HAP-1 (cell line): ENCODE data around the gene SCN4A.

Source experiments
- DNase-seq, 2 experiments: peaks; one replicate each; pipeline ENCODE4 v3.0.0-alpha.2; 2016 to 2020; ENCODE audit warnings: low spot score in 2 of 2
- H3K27me3 ChIP-seq: fragments of 250-450 bp; sonication (Bioruptor Pico); 2 replicates; pipeline ENCODE4 v1.5.1; 2020; ENCODE audit warnings: low read depth, mild to moderate bottlenecking, moderate library complexity
- H3K36me3 ChIP-seq: fragments of 250-450 bp; sonication (Bioruptor Pico); replicated peaks from 2 replicates; pipeline ENCODE4 v1.5.1; 2020; ENCODE audit warnings: mild to moderate bottlenecking
- H3K4me1 ChIP-seq: fragments of 250-450 bp; sonication (Bioruptor Pico); 2 replicates; pipeline ENCODE4 v1.5.1; 2020; ENCODE audit warnings: mild to moderate bottlenecking
- H3K4me3 ChIP-seq: fragments of 250-450 bp; sonication (Bioruptor Pico); 2 replicates; pipeline ENCODE4 v1.5.1; 2020; ENCODE audit warnings: mild to moderate bottlenecking, moderate library complexity
- H3K9me3 ChIP-seq: fragments of 250-450 bp; sonication (Bioruptor Pico); 2 replicates; pipeline ENCODE4 v1.5.1; 2020; ENCODE audit warnings: mild to moderate bottlenecking, moderate library complexity
- in situ Hi-C: fragments of 300-500 bp; cut with MboI; formaldehyde crosslinking; loops from 3 replicates; pipeline ENCODE4 v1.14.3; 2020; ENCODE audit warnings: low sequenced_read_pairs, inconsistent platforms, mixed read lengths

Gene SCN4A

DNA sequence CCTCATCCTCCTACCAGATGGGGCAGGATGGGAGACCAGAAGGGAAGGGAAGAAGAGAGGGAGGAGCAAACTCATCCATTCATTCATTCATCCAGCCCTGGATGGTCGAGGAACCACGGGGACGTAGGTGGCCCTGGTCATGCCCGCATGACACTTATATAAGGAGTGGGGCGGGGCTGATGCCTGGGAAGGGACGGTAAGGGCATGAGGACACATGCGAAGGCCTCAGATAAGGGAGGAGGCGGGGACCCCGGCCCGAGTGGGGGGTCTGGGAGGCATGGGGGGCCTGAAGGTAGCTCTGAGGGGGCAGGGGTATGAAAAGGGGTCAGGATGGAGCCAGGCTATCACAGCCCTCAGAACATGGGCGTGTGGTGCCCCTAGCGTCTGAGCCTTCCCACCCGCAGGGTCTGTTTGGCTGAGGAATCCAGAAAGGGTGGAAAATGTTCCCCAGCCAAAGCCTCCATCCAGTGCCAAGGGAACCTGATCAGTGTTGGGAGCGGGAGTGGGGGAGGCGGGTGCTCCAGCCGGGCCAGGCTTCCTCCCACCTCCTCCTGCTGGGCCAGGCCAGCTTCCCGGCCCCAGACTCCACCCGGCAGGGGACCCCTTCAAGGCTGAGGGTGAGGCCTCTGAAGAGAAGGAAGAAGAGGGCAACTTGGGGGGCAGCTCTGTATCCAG is 23.0 kb downstream of the SCN4A start:
- H3K4me1 ChIP-seq = no peaks in the 10 kb centered on the region
- DNase-seq = no peak
- H3K36me3 ChIP-seq = no peaks in the 10 kb centered on the region
- no peak overlapping the region for H3K4me3 ChIP-seq
- in situ Hi-C loops = no loop called here
- H3K27me3 ChIP-seq = 0 out of 2 replicates have a peak, but pooled peaks cover 3% of the 10 kb centered on the region
- no peaks in the 10 kb centered on the region for H3K9me3 ChIP-seq

DNA sequence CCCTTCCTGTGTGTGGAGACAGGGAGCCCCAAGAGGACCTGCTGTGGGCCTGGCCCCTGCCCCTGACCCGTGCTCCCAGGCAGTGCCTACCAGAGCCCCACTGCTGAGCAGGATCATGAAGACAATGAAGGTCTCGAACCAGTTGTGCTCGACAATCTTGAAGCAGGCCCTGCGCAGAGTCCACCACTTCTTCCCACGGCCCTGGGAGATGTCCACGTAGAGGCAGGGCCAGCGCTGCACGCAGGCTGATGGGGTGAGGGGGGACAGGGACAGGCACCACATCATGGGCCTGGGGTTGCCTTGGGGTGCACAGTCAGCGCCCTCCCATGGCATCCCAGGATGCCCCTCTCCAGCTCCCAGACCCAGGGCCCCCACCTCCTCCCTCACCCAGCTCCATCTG is 24.2 kb downstream of the SCN4A start:
- H3K4me3 ChIP-seq = no peak overlapping the region
- H3K4me1 ChIP-seq = no peaks in the 10 kb centered on the region
- in situ Hi-C loops = no loop called here
- H3K9me3 ChIP-seq = no peaks in the 10 kb centered on the region
- H3K27me3 ChIP-seq = no peaks in the 10 kb centered on the region
- DNase-seq = no peak
- no peaks in the 10 kb centered on the region for H3K36me3 ChIP-seq

DNA sequence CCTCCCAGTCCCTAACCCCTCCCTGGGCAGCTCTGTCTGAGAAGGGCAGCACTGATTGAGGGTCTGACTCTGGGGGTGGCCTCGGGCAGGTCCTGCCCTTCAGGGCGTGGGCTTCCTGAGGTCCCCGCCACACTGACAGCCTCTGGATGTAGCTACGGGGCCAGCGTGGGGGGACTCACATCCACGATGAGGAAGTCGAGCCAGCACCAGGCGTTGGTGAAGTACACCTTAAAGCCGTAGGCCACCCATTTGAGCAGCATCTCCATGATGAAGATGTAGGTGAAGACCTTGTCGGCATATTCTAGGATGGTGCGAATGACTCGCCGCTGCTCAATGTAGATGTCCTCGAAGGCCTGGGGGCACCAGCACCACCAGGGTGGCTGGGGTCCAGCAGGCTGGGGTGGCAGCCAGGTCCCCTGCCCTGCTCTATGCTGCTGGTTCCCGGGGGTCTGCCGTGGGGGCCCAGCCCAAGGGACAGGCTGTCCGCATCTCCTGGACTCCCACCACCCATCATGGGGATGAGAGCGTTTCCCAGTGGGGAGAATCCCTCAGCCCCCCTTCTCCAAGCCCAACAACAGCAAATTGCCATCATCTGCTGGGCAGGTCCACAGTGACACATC is 24.9 kb downstream of the SCN4A start:
- Histone ChIP-seq H3K4me1 (no peaks in the 10 kb centered on the region), H3K27me3 (no peaks in the 10 kb centered on the region), H3K4me3 (no peak overlapping the region), H3K9me3 (no peaks in the 10 kb centered on the region), H3K36me3 (no peaks in the 10 kb centered on the region)
- DNase-seq = no peak
- in situ Hi-C loops = no loop called here

DNA sequence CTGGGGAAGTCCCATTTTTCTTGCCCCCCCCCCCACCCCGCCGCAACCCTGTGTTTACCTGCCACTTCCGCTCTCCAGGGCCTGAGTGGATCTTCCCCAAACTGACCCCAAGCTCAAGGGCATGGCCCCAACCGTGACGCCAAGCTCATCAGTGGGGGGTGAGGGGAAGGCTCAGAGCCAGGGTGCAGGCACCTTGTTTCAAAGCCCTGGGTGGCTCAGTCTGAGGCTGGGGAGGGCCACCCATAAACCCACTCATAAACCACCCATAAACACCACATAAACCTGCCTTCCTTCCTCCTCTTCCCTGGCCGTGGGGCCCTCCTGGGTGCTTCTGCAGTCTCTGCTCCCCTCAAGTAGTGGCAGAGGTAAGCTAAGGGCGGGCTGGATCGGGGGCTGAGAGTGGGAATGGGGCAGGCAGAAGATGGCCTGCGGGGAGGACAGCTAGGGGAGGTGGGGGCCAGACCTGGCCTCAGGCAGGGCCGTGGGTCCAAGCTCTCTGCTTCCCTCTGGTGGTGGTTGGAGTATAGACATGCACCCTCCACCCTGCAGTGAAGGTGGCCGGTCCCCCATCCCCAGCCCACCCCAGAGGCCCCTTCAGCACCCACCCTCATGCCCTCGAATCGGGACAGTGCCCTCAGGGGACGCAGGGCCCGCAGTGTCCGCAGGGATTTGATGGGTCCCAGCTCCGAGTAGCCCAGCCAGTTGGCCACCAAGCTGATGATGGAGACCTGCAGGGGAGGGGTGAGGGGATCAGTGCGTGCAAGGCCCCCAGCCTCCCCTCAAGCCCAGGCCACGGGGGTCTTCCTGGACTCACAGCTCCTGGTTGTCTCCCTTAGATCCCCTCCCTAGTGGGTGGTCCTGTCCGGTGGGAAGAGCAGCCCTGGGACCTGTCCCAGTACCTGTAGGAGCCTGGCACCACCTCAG is 26.0 kb downstream of the SCN4A start:
- no peaks in the 10 kb centered on the region for H3K36me3 ChIP-seq
- peak; percentile 36 to 79 for DNase-seq
- H3K9me3 ChIP-seq = no peaks in the 10 kb centered on the region
- in situ Hi-C loops = no loop called here
- no peak overlapping the region for H3K4me3 ChIP-seq
- no peaks in the 10 kb centered on the region for H3K27me3 ChIP-seq
- no peaks in the 10 kb centered on the region for H3K4me1 ChIP-seq

DNA sequence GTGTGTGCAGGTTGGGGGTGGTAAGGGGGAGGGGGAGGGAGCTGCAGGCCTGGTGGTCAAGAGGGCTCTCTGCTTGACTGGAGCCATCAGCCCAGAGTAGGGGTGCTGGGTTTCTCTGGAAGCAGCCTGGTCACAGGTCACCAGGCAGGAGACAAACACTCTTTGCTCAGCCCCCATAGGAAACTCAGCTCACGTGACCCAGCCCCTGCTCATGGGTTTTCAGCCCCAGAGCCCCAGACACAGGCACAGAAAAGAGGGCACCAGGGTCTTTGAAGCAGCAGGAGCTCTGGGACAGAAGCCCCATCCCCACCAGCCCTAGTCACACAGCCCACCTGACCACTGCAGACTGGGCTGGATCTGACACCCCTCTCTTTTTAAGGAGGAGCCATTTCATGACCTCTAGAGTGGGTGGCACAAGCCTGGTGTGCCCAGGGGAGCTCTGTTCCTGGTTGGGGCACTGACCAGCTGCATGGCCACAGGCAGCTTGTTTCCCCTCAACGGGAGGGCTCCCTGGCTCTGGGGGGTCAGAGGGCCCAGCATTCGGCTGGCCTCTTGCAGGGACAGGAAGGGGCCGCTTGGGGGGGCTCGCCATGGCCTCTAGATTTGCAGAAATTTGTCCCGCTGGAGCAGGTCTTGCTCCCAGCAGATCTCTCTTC is 26.8 kb downstream of the SCN4A start:
- H3K36me3 ChIP-seq = no peaks in the 10 kb centered on the region
- H3K4me3 ChIP-seq = no peak overlapping the region
- no peaks in the 10 kb centered on the region for H3K27me3 ChIP-seq
- H3K9me3 ChIP-seq = no peaks in the 10 kb centered on the region
- no peaks in the 10 kb centered on the region for H3K4me1 ChIP-seq
- DNase-seq = no peak
- in situ Hi-C loops = no loop called here

DNA sequence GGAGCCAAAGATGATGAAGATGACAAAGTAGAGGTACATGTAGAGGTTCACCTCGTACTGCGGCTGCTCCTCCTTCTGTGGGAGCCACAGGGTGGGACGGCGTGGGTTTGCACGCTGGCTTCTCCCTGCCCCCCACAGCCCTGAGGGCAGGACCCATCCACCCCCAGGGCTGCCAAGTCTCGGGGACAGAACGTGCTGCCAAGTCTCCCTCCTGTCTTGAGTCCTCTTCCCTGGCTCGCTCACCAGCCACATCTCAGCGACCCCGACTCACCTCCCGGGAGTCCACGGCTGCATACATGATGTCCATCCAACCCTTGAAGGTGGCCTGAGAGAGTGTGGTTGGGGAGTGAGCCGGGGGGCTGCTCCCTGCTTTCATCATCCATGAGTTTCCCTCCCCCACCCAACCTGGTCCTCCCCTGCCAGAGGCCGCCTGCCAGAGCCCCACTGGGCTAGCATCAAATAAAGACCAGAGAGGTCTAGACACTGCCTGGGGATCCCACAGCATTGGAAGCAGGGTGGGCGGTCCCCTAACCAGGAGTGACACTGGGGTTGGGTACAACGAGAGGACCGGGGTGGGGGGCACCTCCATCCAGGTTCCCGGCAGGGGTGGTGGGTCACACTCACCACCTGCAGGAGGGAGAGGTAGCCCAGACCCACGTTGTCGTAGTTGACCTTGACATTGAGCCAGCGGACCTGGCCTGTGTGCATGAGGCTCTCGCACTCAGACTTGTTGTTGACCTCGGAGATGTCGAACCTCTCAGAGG is 27.8 kb downstream of the SCN4A start:
- Histone ChIP-seq H3K27me3 (no peaks in the 10 kb centered on the region), H3K4me3 (no peak overlapping the region), H3K4me1 (no peaks in the 10 kb centered on the region), H3K36me3 (no peaks in the 10 kb centered on the region), H3K9me3 (no peaks in the 10 kb centered on the region)
- DNase-seq = no peak
- in situ Hi-C loops = no loop called here

DNA sequence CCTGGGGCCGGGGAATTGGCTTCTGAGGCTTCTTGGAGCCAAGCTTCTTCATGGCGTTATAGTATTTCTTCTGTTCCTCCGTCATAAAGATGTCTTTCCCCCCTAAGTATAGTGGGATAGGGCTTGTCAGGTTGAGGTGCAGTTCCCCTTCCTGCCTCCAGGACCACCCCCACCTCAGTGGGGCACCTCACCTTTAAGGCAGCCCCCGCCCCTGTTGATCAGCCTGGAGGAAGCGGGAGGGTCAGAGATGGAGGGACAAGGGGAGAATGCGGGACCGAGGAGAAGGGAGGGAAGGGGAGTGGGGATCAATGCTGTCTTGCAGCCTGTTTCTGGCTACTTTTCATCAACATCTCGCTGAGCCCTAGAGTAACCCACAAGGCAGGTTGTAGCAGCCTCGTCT is 29.0 kb downstream of the SCN4A start:
- no peaks in the 10 kb centered on the region for H3K36me3 ChIP-seq
- in situ Hi-C loops = no loop called here
- H3K27me3 ChIP-seq = no peaks in the 10 kb centered on the region
- no peak overlapping the region for H3K4me3 ChIP-seq
- H3K9me3 ChIP-seq = no peaks in the 10 kb centered on the region
- no peak for DNase-seq
- no peaks in the 10 kb centered on the region for H3K4me1 ChIP-seq

DNA sequence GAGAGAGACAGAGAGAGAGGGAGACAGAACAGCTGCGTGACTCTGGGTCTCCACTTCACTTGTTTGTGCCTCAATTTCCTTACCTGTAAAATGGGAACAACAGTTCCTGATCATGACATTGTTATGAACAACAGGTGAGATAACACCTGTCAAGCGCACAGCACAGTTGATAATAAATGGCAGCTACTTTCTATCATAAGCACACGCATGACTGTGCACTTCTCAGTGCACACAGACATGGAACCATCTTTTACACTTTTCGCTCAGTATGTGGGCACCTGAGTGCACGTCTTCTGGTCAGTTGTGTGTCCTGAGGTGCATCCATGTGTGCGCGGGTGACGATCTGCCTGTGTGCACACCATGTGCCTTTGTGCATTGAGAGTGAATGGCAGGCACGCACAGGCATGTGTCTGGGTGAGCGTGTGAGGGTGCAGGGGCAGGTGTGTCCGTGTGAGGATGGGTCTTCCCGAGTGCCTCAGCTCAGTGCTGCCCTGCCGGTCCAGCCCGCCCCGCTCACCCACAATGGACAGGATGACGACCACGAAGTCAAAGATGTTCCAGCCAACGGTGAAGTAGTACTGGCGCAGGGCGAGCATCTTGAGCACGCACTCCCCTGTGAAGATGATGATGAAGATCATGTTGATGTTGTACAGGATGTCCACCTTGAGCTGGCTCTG is 30.3 kb downstream of the SCN4A start:
- H3K4me3 ChIP-seq = no peak overlapping the region
- no peaks in the 10 kb centered on the region for H3K36me3 ChIP-seq
- no peaks in the 10 kb centered on the region for H3K4me1 ChIP-seq
- no peaks in the 10 kb centered on the region for H3K9me3 ChIP-seq
- no peak for DNase-seq
- H3K27me3 ChIP-seq = no peaks in the 10 kb centered on the region
- in situ Hi-C loops = no loop called here

DNA sequence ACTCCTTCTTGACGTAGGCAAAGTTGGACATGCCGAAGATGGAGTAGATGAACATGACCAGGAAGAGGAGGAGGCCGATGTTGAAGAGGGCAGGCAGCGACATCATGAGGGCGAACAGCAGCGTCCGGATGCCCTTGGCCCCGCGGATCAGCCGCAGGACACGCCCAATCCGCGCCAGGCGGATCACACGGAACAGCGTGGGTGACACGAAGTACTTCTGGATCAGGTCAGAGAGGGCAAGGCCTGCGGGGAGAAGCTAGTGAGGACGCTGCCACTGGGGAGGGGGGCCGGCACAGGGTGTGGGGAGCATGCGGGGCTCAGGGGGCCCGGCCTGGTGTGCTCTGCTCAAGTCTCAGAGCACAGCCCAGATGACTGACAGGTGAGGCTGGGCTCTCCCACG is 31.0 kb downstream of the SCN4A start:
- Histone ChIP-seq H3K36me3 (no peaks in the 10 kb centered on the region), H3K4me1 (no peaks in the 10 kb centered on the region), H3K4me3 (no peak overlapping the region), H3K9me3 (no peaks in the 10 kb centered on the region), H3K27me3 (no peaks in the 10 kb centered on the region)
- DNase-seq = no peak
- in situ Hi-C loops = no loop called here

DNA sequence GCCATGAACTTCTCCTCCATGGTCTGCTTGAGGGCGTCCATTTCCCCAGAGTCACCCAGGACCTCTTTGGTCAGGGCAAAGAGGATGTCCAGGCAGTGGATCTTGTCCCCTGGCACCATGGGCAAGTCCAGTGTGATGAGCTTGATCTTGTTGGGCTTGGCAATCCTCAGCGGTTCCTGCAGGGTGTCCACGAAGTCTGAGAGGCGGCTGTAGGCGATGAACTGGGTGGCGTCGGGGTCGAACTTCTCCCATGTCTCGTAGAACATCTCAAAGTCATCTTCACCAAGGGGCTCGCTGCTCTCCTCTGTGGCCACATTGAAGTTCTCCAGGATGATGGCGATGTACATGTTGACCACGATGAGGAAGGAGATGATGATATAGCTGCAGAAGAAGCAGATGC is 31.6 kb downstream of the SCN4A start:
- no peak overlapping the region for H3K4me3 ChIP-seq

DNA sequence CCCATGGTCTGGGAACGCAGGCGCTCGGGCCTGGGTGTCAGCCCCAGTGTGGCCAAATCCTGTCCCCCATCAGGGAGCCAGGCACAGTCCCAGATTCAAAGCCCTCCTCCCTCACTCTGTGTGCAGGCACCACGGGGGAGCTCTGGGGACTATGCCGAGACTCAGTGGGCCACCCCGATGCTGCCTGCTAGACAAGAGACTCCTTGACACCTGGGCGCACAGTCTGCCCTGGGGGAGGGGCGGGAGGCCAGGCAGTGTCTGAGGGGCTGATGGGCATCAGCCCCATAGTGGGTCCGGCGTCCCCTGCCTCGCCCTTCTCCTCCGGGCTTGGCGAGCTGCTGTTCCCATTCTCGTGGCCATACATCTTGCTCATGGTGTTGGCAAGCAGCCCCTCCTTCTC is 32.1 kb downstream of the SCN4A start:
- in situ Hi-C loops = no loop called here

More for the DNA sequence above, 31.6 kb downstream of the SCN4A start:
- Histone ChIP-seq H3K27me3 (no peaks in the 10 kb centered on the region), H3K4me1 (no peaks in the 10 kb centered on the region), H3K36me3 (no peaks in the 10 kb centered on the region), H3K9me3 (no peaks in the 10 kb centered on the region)
- in situ Hi-C loops = no loop called here
- DNase-seq = no peak

DNA sequence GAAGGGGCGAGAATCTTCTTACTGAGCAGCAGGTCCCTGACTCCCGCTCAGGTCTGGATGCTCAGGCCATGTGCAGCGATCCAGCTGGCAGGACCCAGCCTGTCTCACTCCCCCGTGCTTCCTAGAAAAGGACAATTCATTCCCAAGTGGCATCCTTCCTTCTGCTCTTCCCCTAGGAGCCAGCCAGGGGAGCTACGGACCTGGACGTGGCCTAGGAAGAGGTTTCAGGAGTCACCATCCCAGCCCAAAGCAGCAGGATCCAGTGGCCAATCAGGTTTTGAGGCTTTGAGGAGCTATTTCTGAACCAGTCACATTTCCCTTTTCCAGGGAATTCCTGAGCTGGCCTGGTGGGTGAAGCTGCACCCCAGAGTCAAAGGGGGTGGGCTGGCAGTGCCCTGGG is 32.8 kb downstream of the SCN4A start:
- in situ Hi-C loops = no loop called here
- H3K27me3 ChIP-seq = no peaks in the 10 kb centered on the region
- no peak overlapping the region for H3K4me3 ChIP-seq
- no peaks in the 10 kb centered on the region for H3K4me1 ChIP-seq
- no peak for DNase-seq
- no peaks in the 10 kb centered on the region for H3K9me3 ChIP-seq
- no peaks in the 10 kb centered on the region for H3K36me3 ChIP-seq

More for the DNA sequence above, 32.1 kb downstream of the SCN4A start:
- H3K9me3 ChIP-seq = no peaks in the 10 kb centered on the region
- H3K4me1 ChIP-seq = no peaks in the 10 kb centered on the region
- H3K36me3 ChIP-seq = no peaks in the 10 kb centered on the region
- no peak overlapping the region for H3K4me3 ChIP-seq
- no peaks in the 10 kb centered on the region for H3K27me3 ChIP-seq
- no peak for DNase-seq

DNA sequence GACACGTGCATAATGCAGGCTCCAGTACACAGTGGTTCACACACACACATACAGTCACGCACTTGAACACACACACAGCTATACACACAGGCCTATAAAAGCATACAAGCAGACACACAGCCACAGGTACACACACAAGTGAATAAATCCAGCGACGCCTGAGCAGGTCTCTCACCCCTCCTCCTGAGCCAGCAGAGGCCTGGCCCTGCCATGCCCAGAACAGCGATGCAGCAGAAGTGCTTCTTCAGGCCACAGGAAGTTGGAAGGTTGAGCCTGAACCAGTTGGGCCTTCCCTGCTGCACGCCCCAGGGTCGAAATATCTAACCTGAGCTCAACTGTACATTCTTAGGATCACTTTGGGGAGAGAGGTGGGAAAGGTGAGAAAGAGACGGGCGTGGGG is 33.3 kb downstream of the SCN4A start:
- Histone ChIP-seq H3K9me3 (no peaks in the 10 kb centered on the region), H3K36me3 (no peaks in the 10 kb centered on the region), H3K4me1 (no peaks in the 10 kb centered on the region), H3K4me3 (no peak overlapping the region), H3K27me3 (no peaks in the 10 kb centered on the region)
- DNase-seq = no peak
- in situ Hi-C loops = no loop called here
